A549 (cell line): ENCODE data around the gene LINC01488.

Source experiments
- CTCF ChIP-seq: fragments of >200 bp; sonication (Bioruptor Twin); formaldehyde crosslinking; IDR thresholded peaks from 3 replicates; pipeline ENCODE4 v1.5.1; 2016
- HMGXB4 ChIP-seq: fragments of 250-450 bp; sonication (Bioruptor Pico); IDR thresholded peaks from 2 replicates; pipeline ENCODE4 v1.5.0; 2021; ENCODE audit warnings: mild to moderate bottlenecking, moderate library complexity, borderline replicate concordance
- REST ChIP-seq: fragments of 200-600 bp; sonication (generic); IDR thresholded peaks from 2 replicates; pipeline ENCODE4 v1.6.1; 2016; ENCODE audit warnings: antibody characterized with exemption, mild to moderate bottlenecking, moderate library complexity

- TF ChIP-seq CTCF, result no peak
- no peak for TF ChIP-seq HMGXB4 (CRISPR knock-in tag)
- no peak for TF ChIP-seq REST
Measured at GRCh38 chr11:69513196-69513595, 31.7 kb downstream of the LINC01488 start.
